ENCODE measurements around the gene SOX2. TPM values are rescaled to one million over a fixed set of nuclear protein-coding genes. Genes with fewer than 3 reads are reported as not detected.

Gene SOX2
- total RNA-seq, 1 donor from 2014 or later = 0.10 TPM

GRCh38 chr3:181696626-181697230, 15.0 kb upstream of the SOX2 start:
- H3K36me3 Mint-ChIP-seq (ENCODE audit: low read depth) = peaks cover 2% of the 10 kb centered on the region
- intact Hi-C loops (cut with micrococcal nuclease) = no loop called here
- H3K27ac Mint-ChIP-seq = peak overlapping the region; percentile 53
- H3K4me1 Mint-ChIP-seq (ENCODE audit: low read depth) = peaks cover 12% of the 10 kb centered on the region
- H3K9me3 Mint-ChIP-seq = peaks cover 6% of the 10 kb centered on the region
- H3K4me3 Mint-ChIP-seq = no peak overlapping the region
- no peak for DNase-seq (ENCODE audit: low spot score)
- H3K27me3 Mint-ChIP-seq (ENCODE audit: insufficient read depth) = peaks cover 67% of the 10 kb centered on the region

GRCh38 chr3:181698263-181698954, 13.3 kb upstream of the SOX2 start:
- intact Hi-C loops (cut with micrococcal nuclease) = no loop called here
- no peak overlapping the region for H3K27ac Mint-ChIP-seq
- H3K36me3 Mint-ChIP-seq (ENCODE audit: low read depth) = peaks cover 2% of the 10 kb centered on the region
- no peak overlapping the region for H3K4me3 Mint-ChIP-seq
- no peak for DNase-seq (ENCODE audit: low spot score)
- H3K4me1 Mint-ChIP-seq (ENCODE audit: low read depth) = peaks cover 17% of the 10 kb centered on the region
- H3K9me3 Mint-ChIP-seq = peaks cover 6% of the 10 kb centered on the region
- peaks cover 77% of the 10 kb centered on the region for H3K27me3 Mint-ChIP-seq (ENCODE audit: insufficient read depth)

GRCh38 chr3:181699171-181699903, 12.4 kb upstream of the SOX2 start:
- intact Hi-C loops (cut with micrococcal nuclease) = no loop called here
- DNase-seq (ENCODE audit: low spot score) = no peak
- H3K4me1 Mint-ChIP-seq (ENCODE audit: low read depth) = peaks cover 17% of the 10 kb centered on the region
- peaks cover 6% of the 10 kb centered on the region for H3K9me3 Mint-ChIP-seq
- peaks cover 2% of the 10 kb centered on the region for H3K36me3 Mint-ChIP-seq (ENCODE audit: low read depth)
- H3K4me3 Mint-ChIP-seq = no peak overlapping the region
- H3K27ac Mint-ChIP-seq = no peak overlapping the region
- H3K27me3 Mint-ChIP-seq (ENCODE audit: insufficient read depth) = peaks cover 82% of the 10 kb centered on the region

GRCh38 chr3:181700168-181701087, 11.3 kb upstream of the SOX2 start:
- peak overlapping the region; percentile 25 for H3K4me3 Mint-ChIP-seq
- H3K4me1 Mint-ChIP-seq (ENCODE audit: low read depth) = peaks cover 21% of the 10 kb centered on the region
- peak; percentile 45 for DNase-seq (ENCODE audit: low spot score)
- H3K27ac Mint-ChIP-seq = peak overlapping the region; percentile 9
- intact Hi-C loops (cut with micrococcal nuclease) = loop anchor here (1.0 to 10.0 kb wide), 8 partner anchors 9 to 1026 kb away; partner anchors contain the start of gene CCDC39
- peaks cover 5% of the 10 kb centered on the region for H3K36me3 Mint-ChIP-seq (ENCODE audit: low read depth)
- peaks cover 6% of the 10 kb centered on the region for H3K9me3 Mint-ChIP-seq
- peaks cover 88% of the 10 kb centered on the region for H3K27me3 Mint-ChIP-seq (ENCODE audit: insufficient read depth)

GRCh38 chr3:181701096-181701495, 10.6 kb upstream of the SOX2 start:
- Mint-ChIP-seq H3K9me3 (peaks cover 6% of the 10 kb centered on the region), H3K4me3 (no peak overlapping the region), H3K27me3 (ENCODE audit: insufficient read depth) (peaks cover 89% of the 10 kb centered on the region), H3K36me3 (ENCODE audit: low read depth) (peaks cover 8% of the 10 kb centered on the region), H3K4me1 (ENCODE audit: low read depth) (peaks cover 21% of the 10 kb centered on the region), H3K27ac (no peak overlapping the region)
- intact Hi-C loops (cut with micrococcal nuclease) = loop anchor here (2.0 to 10.0 kb wide), 5 partner anchors 14 to 1026 kb away; partner anchors contain the start of gene CCDC39
- DNase-seq (ENCODE audit: low spot score) = no peak

GRCh38 chr3:181703601-181704420, 7.9 kb upstream of the SOX2 start:
- no peak for DNase-seq (ENCODE audit: low spot score)
- Mint-ChIP-seq H3K4me3 (no peak overlapping the region), H3K4me1 (ENCODE audit: low read depth) (peaks cover 21% of the 10 kb centered on the region), H3K36me3 (ENCODE audit: low read depth) (peaks cover 8% of the 10 kb centered on the region), H3K9me3 (peaks cover 6% of the 10 kb centered on the region), H3K27me3 (ENCODE audit: insufficient read depth) (peaks cover 80% of the 10 kb centered on the region), H3K27ac (no peak overlapping the region)
- intact Hi-C loops (cut with micrococcal nuclease) = loop anchor here (5.0 to 10.0 kb wide), 4 partner anchors 489 to 1029 kb away; partner anchors contain the start of gene CCDC39

- H3K4me1 Mint-ChIP-seq (ENCODE audit: low read depth) = peaks cover 24% of the 10 kb centered on the region
- intact Hi-C loops (cut with micrococcal nuclease) = loop anchor here (5.0 to 10.0 kb wide), 5 partner anchors 490 to 1030 kb away; partner anchors contain the start of gene CCDC39
- H3K9me3 Mint-ChIP-seq = peaks cover 6% of the 10 kb centered on the region
- peaks cover 76% of the 10 kb centered on the region for H3K27me3 Mint-ChIP-seq (ENCODE audit: insufficient read depth)
- DNase-seq (ENCODE audit: low spot score) = no peak
- peaks cover 8% of the 10 kb centered on the region for H3K36me3 Mint-ChIP-seq (ENCODE audit: low read depth)
- peak overlapping the region; percentile 1 for H3K4me3 Mint-ChIP-seq
- H3K27ac Mint-ChIP-seq = no peak overlapping the region
These were observed 7.2 kb upstream of the SOX2 start for GRCh38 chr3:181704421-181705085.

- Mint-ChIP-seq H3K27ac (no peak overlapping the region), H3K36me3 (ENCODE audit: low read depth) (peaks cover 8% of the 10 kb centered on the region), H3K27me3 (ENCODE audit: insufficient read depth) (peaks cover 77% of the 10 kb centered on the region), H3K4me3 (no peak overlapping the region), H3K4me1 (ENCODE audit: low read depth) (peaks cover 28% of the 10 kb centered on the region), H3K9me3 (peaks cover 6% of the 10 kb centered on the region)
- intact Hi-C loops (cut with micrococcal nuclease) = loop anchor here (5.0 to 10.0 kb wide), 4 partner anchors 490 to 1030 kb away; partner anchors contain the start of gene CCDC39
- DNase-seq (ENCODE audit: low spot score) = no peak
These were observed 6.6 kb upstream of the SOX2 start for GRCh38 chr3:181705086-181705480.

GRCh38 chr3:181707980-181708379, 3.7 kb upstream of the SOX2 start:
- intact Hi-C loops (cut with micrococcal nuclease) = loop anchor here (5.0 to 10.0 kb wide), 4 partner anchors 493 to 1033 kb away; partner anchors contain the start of gene CCDC39
- Mint-ChIP-seq H3K4me1 (ENCODE audit: low read depth) (peaks cover 13% of the 10 kb centered on the region), H3K27ac (no peak overlapping the region), H3K9me3 (no peaks in the 10 kb centered on the region), H3K36me3 (ENCODE audit: low read depth) (peaks cover 6% of the 10 kb centered on the region), H3K4me3 (no peak overlapping the region), H3K27me3 (ENCODE audit: insufficient read depth) (peaks cover 56% of the 10 kb centered on the region)
- no peak for DNase-seq (ENCODE audit: low spot score)

- peak; percentile 43 for DNase-seq (ENCODE audit: low spot score)
- peak overlapping the region; percentile 68 for H3K27ac Mint-ChIP-seq
- peaks cover 56% of the 10 kb centered on the region for H3K27me3 Mint-ChIP-seq (ENCODE audit: insufficient read depth)
- H3K9me3 Mint-ChIP-seq = no peaks in the 10 kb centered on the region
- peak overlapping the region; percentile 53 for H3K4me3 Mint-ChIP-seq
- intact Hi-C loops (cut with micrococcal nuclease) = loop anchor here (1.0 to 10.0 kb wide), 7 partner anchors 9 to 1035 kb away; partner anchors contain the start of gene CCDC39
- H3K36me3 Mint-ChIP-seq (ENCODE audit: low read depth) = peaks cover 4% of the 10 kb centered on the region
- H3K4me1 Mint-ChIP-seq (ENCODE audit: low read depth) = peaks cover 11% of the 10 kb centered on the region
These were observed 2.0 kb upstream of the SOX2 start for GRCh38 chr3:181709537-181710279.

Measured in activated T-helper 1 cell treated with anti-CD3 and anti-CD28 coated beads, Interleukin-12 subunit alpha, Interleukin-12 subunit beta, Interleukin-2, Interleukin-4 antibody, amounts not matched to agents 30 ng/mL and 10 ng/mL and 1 ng/mL, durations not matched to agents 14 hours and 24 hours and 36 hours (primary cell).